ENCODE results near the gene PARP12.

Gene PARP12

GRCh38 chr7:140035400-140036223, 27.1 kb downstream of the PARP12 start:
- no peak for DNase-seq (ENCODE audit: low read depth in 2 of 2)

- DNase-seq (ENCODE audit: low read depth in 2 of 2), result no peak
Measured at GRCh38 chr7:140034421-140034820, 28.3 kb downstream of the PARP12 start.

- no peak for DNase-seq (ENCODE audit: low read depth in 2 of 2)
Measured at GRCh38 chr7:140033779-140034363, 28.9 kb downstream of the PARP12 start.

GRCh38 chr7:140033036-140033435, 29.7 kb downstream of the PARP12 start:
- no peak for DNase-seq (ENCODE audit: low read depth in 2 of 2)

- DNase-seq (ENCODE audit: low read depth in 2 of 2), result no peak
Measured at GRCh38 chr7:140031364-140031763, 31.4 kb downstream of the PARP12 start.

- DNase-seq (ENCODE audit: low read depth in 2 of 2), result no peak
Measured at GRCh38 chr7:140029072-140029471, 33.7 kb downstream of the PARP12 start.

- no peak for DNase-seq (ENCODE audit: low read depth in 2 of 2)
Measured at GRCh38 chr7:140028311-140028710, 34.4 kb downstream of the PARP12 start.

GRCh38 chr7:140027858-140028257, 34.9 kb downstream of the PARP12 start:
- no peak for DNase-seq (ENCODE audit: low read depth in 2 of 2)

- no peak for DNase-seq (ENCODE audit: low read depth in 2 of 2)
Measured at GRCh38 chr7:140026935-140027334, 35.8 kb downstream of the PARP12 start.

GRCh38 chr7:140025814-140026433, 36.8 kb downstream of the PARP12 start:
- DNase-seq (ENCODE audit: low read depth in 2 of 2), result no peak

GRCh38 chr7:140025241-140025640, 37.5 kb downstream of the PARP12 start:
- DNase-seq (ENCODE audit: low read depth in 2 of 2), result no peak

GRCh38 chr7:140024585-140024984, 38.2 kb downstream of the PARP12 start:
- DNase-seq (ENCODE audit: low read depth in 2 of 2), result no peak

- DNase-seq (ENCODE audit: low read depth in 2 of 2), result no peak
Measured at GRCh38 chr7:140023728-140024127, 39.0 kb downstream of the PARP12 start.

GRCh38 chr7:140022582-140023211, 40.1 kb downstream of the PARP12 start:
- no peak for DNase-seq (ENCODE audit: low read depth in 2 of 2)

- no peak for DNase-seq (ENCODE audit: low read depth in 2 of 2)
Measured at GRCh38 chr7:140021603-140022002, 41.1 kb downstream of the PARP12 start.

GRCh38 chr7:140019606-140020005, 43.1 kb downstream of the PARP12 start:
- no peak for DNase-seq (ENCODE audit: low read depth in 2 of 2)

GRCh38 chr7:140019172-140019571, 43.6 kb downstream of the PARP12 start:
- DNase-seq (ENCODE audit: low read depth in 2 of 2), result no peak

GRCh38 chr7:140018125-140019043, 44.4 kb downstream of the PARP12 start:
- DNase-seq (ENCODE audit: low read depth in 2 of 2), result no peak

- DNase-seq (ENCODE audit: low read depth in 2 of 2), result no peak
Measured at GRCh38 chr7:140017543-140017942, 45.2 kb downstream of the PARP12 start.

- DNase-seq (ENCODE audit: low read depth in 2 of 2), result no peak
Measured at GRCh38 chr7:140017034-140017433, 45.7 kb downstream of the PARP12 start.

GRCh38 chr7:140016540-140016939, 46.2 kb downstream of the PARP12 start:
- DNase-seq (ENCODE audit: low read depth in 2 of 2), result no peak
